Heart left ventricle (tissue), 13 donors: Measurements from ENCODE around the gene DTNA.

ENCODE experiments used
- POLR2A ChIP-seq, 2 donors: fragments of 450-650 bp; IDR thresholded peaks; one replicate each; pipeline ENCODE4 v1.6.1; 2017; ENCODE audit warnings: antibody characterized with exemption in 2 of 2, mild to moderate bottlenecking in 2 of 2, moderate library complexity in 2 of 2
- TF ChIP-seq, protein P1 (sequence below), 12 donors: fragments of 200-600 bp; sonication (generic) in 4 of 12; IDR thresholded peaks; one replicate each; pipeline versions ENCODE4 v1.5.0 to v1.8.0; 2018 to 2022; ENCODE audit warnings: antibody characterized with exemption in 12 of 12, mild to moderate bottlenecking in 5 of 12
- donor health status: ischemic (EF 13 %, LVEDD 7.1; RV severe dilation, severe dysfunction).
- donor health status: DM: no; HTN: yes; CAD: no.
- donor health status: DM: no; HTN: no; CAD: no.
- donor health status: ischemic (EF 25% LVEDD 6.9; RV normal size, moderate dysfunction).
- donor health status: ischemic (EF 25% LVEDD 5.7; RV mildly dilated, moderate dysfunction).
- donor health status: ischemic (EF 35%, LVEDD 5.7; RV mildly dilated, moderate dysfunction).
- donor health status: nonischemic (EF 11% LVEDD 7.7; RV severe dilation, severe dysfunction).
- donor health status: DM: yes; HTN: yes; CAD: no.
- donor health status: PGD.
- donor health status: ischemic (EF 29% LVEDD 5.4; RV normal size, mild dysfunction).
- donor health status: nonischemic (EF 23%, LVEDD 6.1; RV moderate dilation, normal function).

DNA sequence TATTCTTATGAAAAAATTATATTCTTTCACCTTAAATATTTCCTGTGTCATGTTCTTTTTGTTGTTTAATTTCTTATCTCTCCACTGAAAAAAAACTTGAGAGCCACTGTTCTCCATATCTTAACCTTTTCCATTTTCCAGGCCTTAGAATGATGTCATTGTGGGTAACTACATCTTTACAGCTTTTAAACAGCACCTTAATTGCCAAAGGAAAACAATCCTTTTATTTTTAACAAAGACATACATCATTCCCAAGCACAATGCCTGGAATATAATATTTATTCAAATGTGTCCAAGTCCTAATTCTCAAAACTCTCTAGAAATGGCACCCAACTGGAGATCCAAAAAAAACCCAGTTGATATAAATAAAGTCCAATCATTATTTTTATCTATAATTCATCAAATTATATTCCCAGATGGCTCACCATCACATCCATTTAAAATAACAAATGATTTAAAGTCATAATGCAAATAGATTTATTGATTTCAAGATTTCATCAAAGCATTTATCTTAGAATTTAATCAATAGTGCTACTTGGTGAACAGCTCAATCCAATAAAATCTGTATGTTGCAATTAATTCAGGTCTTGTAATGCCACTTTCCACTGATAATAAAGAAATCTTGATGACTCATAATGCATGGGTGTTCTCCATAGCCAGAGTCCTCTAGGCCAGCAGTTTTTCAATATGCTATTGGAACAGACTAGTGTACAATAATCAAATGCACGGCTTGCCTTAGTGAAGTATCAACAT is 224.0 kb downstream of the DTNA start:
- no peak for TF ChIP-seq POLR2A (IDR thresholded peaks at IDR 0.05)
- TF ChIP-seq, protein P1, sequence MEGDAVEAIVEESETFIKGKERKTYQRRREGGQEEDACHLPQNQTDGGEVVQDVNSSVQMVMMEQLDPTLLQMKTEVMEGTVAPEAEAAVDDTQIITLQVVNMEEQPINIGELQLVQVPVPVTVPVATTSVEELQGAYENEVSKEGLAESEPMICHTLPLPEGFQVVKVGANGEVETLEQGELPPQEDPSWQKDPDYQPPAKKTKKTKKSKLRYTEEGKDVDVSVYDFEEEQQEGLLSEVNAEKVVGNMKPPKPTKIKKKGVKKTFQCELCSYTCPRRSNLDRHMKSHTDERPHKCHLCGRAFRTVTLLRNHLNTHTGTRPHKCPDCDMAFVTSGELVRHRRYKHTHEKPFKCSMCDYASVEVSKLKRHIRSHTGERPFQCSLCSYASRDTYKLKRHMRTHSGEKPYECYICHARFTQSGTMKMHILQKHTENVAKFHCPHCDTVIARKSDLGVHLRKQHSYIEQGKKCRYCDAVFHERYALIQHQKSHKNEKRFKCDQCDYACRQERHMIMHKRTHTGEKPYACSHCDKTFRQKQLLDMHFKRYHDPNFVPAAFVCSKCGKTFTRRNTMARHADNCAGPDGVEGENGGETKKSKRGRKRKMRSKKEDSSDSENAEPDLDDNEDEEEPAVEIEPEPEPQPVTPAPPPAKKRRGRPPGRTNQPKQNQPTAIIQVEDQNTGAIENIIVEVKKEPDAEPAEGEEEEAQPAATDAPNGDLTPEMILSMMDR (IDR thresholded peaks at IDR 0.05), result no peak
